GM13976 (cell line): Measurements from ENCODE around the gene FOXB1.

Experiments used
- DNase-seq: peaks from one replicate; pipeline ENCODE4 v3.0.0; 2012; ENCODE audit warnings: low spot score
- in situ Hi-C: fragments of 300-500 bp; cut with MboI; formaldehyde crosslinking; loops from one replicate; pipeline ENCODE4 v1.12.0; 2022; ENCODE audit warnings: low sequenced_read_pairs, mixed read lengths, inconsistent platforms; ENCODE audit not compliant: unreplicated experiment
- TF ChIP-seq, protein P1 (sequence below): IDR thresholded peaks from 2 replicates; pipeline ENCODE4 v1.5.1; 2012; ENCODE audit warnings: borderline replicate concordance, mild to moderate bottlenecking; ENCODE audit not compliant: insufficient read depth; ENCODE audit errors: extremely low read depth, missing control alignments, control extremely low read depth

FOXB1 gene

GRCh38 chr15:60004009-60004845, at the start of gene FOXB1:
Gene FOXB1 (plus strand): TSS chr15:60004311. CDS start chr15:60004964, 653 bp downstream.
- in situ Hi-C loops, result no loop called here
- TF ChIP-seq, protein P1, sequence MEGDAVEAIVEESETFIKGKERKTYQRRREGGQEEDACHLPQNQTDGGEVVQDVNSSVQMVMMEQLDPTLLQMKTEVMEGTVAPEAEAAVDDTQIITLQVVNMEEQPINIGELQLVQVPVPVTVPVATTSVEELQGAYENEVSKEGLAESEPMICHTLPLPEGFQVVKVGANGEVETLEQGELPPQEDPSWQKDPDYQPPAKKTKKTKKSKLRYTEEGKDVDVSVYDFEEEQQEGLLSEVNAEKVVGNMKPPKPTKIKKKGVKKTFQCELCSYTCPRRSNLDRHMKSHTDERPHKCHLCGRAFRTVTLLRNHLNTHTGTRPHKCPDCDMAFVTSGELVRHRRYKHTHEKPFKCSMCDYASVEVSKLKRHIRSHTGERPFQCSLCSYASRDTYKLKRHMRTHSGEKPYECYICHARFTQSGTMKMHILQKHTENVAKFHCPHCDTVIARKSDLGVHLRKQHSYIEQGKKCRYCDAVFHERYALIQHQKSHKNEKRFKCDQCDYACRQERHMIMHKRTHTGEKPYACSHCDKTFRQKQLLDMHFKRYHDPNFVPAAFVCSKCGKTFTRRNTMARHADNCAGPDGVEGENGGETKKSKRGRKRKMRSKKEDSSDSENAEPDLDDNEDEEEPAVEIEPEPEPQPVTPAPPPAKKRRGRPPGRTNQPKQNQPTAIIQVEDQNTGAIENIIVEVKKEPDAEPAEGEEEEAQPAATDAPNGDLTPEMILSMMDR, result no peak
- DNase-seq, result peak; percentile 35

GRCh38 chr15:59958288-59958687, 45.8 kb upstream of the FOXB1 start:
- in situ Hi-C loops, result no loop called here
- no peak for DNase-seq
- TF ChIP-seq, protein P1, result no peak

DNA sequence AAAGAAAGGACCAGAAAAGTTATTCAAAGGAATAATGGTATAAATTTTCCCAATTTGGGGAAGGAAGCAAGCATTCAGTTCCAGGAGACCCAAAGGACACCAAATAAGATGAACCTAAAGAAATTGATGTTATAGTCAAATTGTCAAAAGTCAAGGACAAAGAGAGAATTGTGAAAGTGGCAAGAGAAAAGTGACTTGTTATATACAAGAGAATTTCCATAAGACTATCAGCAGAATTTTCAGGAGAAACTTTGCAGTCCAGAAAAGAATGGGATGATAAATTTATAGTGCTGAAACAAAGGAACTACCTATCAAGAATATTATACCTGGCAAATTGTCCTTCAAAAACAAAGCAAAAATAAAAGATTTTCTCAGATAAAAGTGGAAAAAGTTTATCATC, 43.8 kb upstream of the FOXB1 start:
- no peak for DNase-seq
- in situ Hi-C loops, result no loop called here
- TF ChIP-seq, protein P1, result no peak

DNA sequence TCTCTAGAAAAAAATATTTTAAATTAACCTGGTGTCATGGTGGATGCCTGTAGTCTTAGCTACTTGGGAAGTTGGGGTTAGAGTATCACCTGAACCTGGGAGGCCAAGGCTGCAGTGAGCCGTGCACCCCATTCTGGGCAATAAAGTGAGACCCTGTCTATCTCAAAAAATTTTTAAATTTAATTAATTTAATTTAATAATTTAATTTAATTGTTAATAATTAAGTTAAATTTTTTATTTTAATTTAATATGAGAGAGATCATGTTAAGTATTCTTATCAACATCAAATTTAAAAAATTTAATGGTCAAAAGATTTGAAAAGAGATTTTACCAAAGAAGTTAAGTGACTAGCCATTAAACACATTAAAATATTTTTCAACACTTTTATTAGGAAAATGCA, 40.8 kb upstream of the FOXB1 start:
- TF ChIP-seq, protein P1, result no peak

GRCh38 chr15:59963925-59964324, 40.2 kb upstream of the FOXB1 start:
- TF ChIP-seq, protein P1, result no peak
- in situ Hi-C loops, result no loop called here
- no peak for DNase-seq

More for the DNA sequence above, 40.8 kb upstream of the FOXB1 start:
- in situ Hi-C loops, result no loop called here
- DNase-seq, result no peak

- TF ChIP-seq, protein P1, result no peak
- DNase-seq, result no peak
- in situ Hi-C loops, result no loop called here
Measured at GRCh38 chr15:59965741-59966140, 38.4 kb upstream of the FOXB1 start.
